NCI-H1105 (cell line): ENCODE measurements around the gene PHETA1.

ENCODE experiments used
- DNase-seq: peaks from one replicate; lab custom pipeline; 2025; lab: John Stamatoyannopoulos, UW

PHETA1 gene

GRCh38 chr12:111369496-111370220 lies 763 bp upstream of the PHETA1 start:
- no peak for DNase-seq

GRCh38 chr12:111368291-111368787 lies 556 bp downstream of the PHETA1 start:
- no peak for DNase-seq

DNA sequence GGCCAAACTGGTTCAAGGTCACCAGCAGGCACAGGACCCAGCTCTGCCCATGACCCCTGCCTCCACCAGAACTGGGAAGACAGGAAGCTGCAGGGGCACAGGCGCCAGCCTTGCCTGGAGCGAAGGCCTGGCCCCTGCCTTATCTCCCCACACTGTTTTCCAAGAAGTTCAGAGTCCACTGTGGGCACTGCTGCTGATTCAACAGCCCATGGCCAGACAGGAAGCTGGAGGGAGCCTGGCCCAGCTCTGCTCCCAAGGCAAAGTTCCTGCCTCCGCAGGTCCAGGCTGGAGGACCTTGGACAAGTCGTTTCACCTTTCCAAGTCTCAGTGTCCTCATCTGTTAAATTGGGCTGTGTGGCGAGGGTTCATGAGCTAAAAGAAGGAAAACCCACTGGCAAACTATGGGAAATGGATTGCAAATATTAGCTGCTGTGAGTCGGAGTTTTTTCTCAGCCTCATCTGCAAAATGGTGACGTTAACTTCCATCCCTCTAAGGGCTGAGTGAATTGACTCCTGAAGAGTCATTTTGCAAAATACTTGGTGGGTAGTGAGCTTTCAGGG lies 1.2 kb downstream of the PHETA1 start:
- no peak for DNase-seq

- no peak for DNase-seq
Observed at GRCh38 chr12:111366583-111366982, 2.3 kb downstream of the PHETA1 start.

GRCh38 chr12:111366075-111366474 lies 2.8 kb downstream of the PHETA1 start:
- no peak for DNase-seq

DNA sequence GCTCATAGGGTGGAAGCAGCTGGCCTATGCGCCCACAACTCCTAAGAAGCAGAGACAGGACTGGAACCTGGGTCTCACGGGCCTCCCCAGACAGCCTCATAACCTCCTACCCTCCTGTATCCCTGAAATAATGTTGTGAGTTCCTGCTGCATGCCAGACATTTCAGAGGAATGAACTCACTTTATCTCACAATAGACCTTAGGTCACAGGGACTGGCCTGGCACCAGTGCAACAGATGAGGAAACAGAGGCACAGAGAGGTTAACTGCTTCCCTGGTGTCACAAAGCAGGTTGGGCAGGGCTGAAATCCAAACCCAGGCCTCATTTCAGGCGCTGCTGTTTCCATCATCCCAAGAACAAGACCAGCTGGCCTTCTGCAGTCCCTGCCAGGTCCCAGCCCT lies 5.3 kb downstream of the PHETA1 start:
- no peak for DNase-seq

DNA sequence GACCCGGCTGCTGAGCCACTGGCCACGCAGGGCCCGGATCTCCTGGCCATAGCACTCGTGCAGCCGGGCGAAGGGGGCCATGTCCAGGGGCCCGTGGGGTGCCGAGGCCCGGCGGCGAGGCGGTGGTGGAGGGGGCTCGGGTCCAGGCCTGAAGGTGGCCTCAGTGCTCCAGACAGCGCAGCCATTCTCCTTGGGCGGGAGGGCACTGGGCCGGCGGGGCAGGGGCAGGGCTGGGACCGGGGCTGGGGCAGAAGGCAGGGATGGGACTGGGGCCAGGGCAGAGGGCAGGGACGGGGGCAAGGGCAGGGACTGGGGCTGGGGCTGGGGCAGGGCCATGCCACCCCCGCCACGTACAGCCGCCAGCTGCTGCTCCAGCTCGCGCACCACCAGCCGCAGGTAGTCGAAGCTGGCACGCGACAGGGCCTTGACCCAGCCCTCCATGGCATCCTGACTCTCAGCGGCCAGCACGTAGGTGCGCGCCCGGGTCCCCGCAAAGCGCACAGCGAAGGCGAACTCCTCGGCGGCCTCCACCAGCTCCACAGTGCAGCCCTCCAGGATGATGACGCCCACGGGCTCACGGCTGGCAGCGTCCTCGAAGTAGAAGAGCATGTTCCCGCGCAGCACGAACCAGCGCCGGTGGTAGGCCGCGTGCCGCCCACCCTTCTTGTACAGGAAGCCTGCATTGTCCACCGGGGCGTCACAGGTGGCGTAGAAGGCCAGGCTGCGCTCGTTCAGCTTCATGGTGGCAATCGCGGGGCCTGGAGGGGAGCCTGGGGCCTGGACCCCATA lies 6.0 kb downstream of the PHETA1 start:
- DNase-seq, result no peak

GRCh38 chr12:111361717-111362576 lies 6.9 kb downstream of the PHETA1 start:
- no peak for DNase-seq

DNA sequence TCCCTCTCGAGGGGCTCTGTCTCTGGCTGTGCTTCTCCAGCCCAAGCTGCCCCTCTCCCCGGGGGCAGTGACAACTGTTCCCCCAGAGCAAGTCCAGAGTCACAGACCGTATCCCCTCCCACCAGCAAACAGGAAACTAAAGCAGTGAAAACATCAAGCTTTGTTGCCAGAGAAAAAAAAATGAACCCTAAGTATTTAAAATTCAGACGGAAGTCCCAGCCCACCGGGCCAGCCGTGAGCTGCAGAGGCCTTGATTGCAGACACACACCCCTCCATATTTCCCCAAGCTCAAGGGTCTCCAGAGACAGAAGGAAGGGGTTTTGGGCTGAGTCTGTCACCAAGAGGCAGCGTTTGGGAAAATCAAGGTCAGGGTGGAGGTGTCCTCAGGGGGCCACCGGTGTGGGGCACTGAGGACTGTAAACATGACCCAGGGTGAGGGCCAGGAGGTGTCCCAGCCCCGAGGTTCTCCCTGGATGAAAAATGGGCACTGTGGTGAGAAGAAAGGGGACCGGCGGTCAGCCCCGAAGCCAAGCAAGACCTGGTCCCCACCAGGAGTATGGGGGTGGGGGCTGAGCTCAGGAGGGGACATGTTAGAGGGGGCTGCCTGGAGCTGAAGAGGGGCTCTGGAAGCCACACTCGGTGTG lies 7.7 kb downstream of the PHETA1 start:
- DNase-seq, result no peak

- DNase-seq, result no peak
Observed at GRCh38 chr12:111360325-111360930, 8.5 kb downstream of the PHETA1 start.

DNA sequence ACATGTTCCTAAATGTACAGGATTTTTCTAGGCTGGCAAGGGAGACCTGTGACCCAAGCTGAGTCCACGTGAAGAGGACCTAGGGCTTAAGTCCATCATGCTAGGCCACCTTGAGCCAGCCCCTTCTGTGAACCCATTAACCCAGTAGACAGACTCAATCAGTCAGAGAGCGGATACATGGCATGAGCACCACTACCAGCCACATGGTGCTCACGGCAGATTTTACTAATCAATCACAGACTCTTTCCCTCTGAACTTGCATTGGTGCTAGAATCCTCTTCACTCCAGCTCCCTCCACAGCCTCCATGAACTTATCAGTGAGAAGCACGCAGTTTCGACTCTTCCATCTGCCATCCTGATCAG lies 9.0 kb downstream of the PHETA1 start:
- no peak for DNase-seq

DNA sequence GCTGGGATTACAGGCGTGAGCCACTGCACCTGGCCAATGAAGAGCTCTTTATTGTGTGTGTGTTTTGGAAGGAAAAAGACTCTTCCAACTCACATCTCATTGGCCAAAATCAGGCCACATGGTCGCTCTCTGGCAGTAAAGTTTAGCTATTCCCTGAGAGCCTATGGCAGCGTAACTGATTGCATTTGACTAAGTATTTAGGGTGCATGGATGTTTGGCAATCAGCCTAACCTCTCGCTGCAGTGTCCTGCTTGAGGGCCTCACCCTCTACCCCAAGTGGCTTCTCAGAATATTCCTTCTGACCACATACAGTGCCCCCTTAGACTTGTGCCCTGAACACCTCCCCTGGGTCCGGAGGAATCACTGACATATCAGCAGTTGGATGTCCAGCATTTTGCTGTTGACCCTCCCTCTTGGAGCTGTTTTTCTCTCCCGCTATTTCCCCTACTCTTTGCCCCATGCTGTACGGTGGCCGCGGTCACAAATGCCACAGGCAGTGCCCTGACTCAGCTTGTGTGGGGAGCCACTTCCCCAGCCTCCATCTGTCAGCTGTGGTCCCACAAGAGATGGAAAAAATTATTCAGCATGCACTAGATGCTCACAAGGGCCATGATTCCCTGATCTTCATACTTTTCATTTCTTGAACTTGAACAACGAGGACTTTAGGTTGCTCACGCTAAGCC lies 9.5 kb downstream of the PHETA1 start:
- DNase-seq, result no peak

GRCh38 chr12:111355201-111355925 lies 13.5 kb downstream of the PHETA1 start:
- no peak for DNase-seq

- DNase-seq, result no peak
Observed at GRCh38 chr12:111354511-111354910, 14.4 kb downstream of the PHETA1 start.

GRCh38 chr12:111353603-111354295 lies 15.1 kb downstream of the PHETA1 start:
- DNase-seq, result no peak

DNA sequence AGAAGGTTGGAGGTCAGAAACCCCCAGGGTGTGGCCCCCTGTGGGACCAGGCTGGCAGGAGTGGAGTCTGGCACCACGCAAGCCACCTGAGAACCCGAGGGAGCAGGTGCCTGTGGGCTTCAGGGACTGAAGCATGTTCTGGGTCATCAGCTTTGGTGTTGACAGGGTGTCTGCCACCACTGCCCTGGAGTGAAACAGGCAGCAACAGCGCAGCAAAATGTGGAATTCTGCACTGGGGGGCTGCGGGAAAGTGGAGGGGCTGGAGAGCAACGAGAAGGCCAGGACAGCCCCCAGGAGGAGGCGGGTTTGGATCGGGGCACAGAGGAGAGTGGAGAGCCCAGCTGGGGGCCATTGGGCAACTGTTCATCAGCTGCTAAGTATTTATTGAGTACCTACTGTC lies 15.9 kb downstream of the PHETA1 start:
- DNase-seq, result no peak

DNA sequence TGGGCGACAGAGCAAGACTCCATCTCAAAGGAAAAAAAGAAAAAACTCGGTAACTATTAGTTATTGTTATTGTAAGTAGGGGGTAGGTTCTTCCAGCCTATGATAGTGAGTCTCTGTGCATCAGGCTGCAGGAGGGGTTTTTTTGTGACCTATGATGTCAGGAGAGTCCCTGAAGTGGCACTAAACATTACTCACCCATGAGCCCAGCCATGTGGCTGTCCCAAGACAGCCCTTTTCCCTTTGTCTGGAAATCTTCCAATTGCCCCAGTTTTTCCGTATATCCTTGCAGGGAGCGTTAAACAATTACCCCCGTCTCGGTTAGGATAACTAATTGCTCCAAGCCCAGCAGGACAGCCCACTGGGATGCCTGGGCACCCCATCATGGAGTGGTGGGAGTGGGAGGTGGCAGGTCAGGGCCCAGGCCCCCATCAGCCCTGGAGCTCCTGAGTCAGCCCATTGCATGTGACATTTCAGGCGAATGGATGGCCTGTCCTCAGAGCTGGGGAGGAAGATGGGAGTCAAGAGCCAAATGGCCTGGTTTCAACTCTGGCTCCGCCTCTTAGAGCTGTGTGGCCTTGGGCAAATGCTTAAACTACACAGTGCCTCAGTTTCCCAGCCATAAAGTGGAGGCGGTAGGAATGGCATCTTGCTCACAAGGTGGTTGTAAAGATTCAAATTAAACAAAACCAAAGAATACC lies 16.4 kb downstream of the PHETA1 start:
- DNase-seq, result no peak

GRCh38 chr12:111351026-111351425 lies 17.9 kb downstream of the PHETA1 start:
- no peak for DNase-seq
